Upper lobe of right lung (tissue), 1 donor: Measurements from ENCODE around the gene PLEKHA8. TPM values are rescaled to one million over a fixed set of nuclear protein-coding genes. Genes with fewer than 3 reads are reported as not detected.

Experiments used
- ATAC-seq: fragments of 200-7000 bp; cut with Tn5 transposase; one replicate; pipeline ENCODE4 v1.9.1; 2020; ENCODE audit warnings: mild to moderate bottlenecking, moderate library complexity
- DNase-seq: peaks from one replicate; pipeline ENCODE4 v3.0.0-alpha.2; 2020
- H3K27ac ChIP-seq: fragments of 200-600 bp; one replicate; pipeline ENCODE4 v1.8.0; 2022
- H3K27me3 ChIP-seq: fragments of 200-600 bp; one replicate; pipeline ENCODE4 v1.8.0; 2022; ENCODE audit warnings: mild to moderate bottlenecking
- H3K36me3 ChIP-seq: fragments of 200-600 bp; one replicate; pipeline ENCODE4 v1.8.0; 2022
- H3K4me1 ChIP-seq: fragments of 200-600 bp; one replicate; pipeline ENCODE4 v1.8.0; 2022
- H3K4me3 ChIP-seq: fragments of 200-600 bp; one replicate; pipeline ENCODE4 v1.8.0; 2022; ENCODE audit warnings: mild to moderate bottlenecking
- H3K9me3 ChIP-seq: fragments of 200-600 bp; one replicate; pipeline ENCODE4 v1.8.0; 2022
- intact Hi-C: fragments of 100-400 bp; cut with DNase I; formaldehyde crosslinking; loops from one replicate; pipeline ENCODE4 v1.11.0; 2022
- total RNA-seq: library from RNA; stranded (reverse); fragmentation: NEBNext Ultra II Directional; extraction: Animal tissue kit (Norgen Biotek cat#: 25700); gene quantifications from one replicate; pipeline ENCODE4 v1.2.1, GENCODE V29; 2021
- TF ChIP-seq, protein P1 (sequence below): fragments of 200-600 bp; IDR thresholded peaks from one replicate; pipeline ENCODE4 v1.8.0; 2022; ENCODE audit warnings: antibody characterized with exemption
- donor health status: DM: no; HTN: yes; CAD: no; lungs with severe emphysema.

The PLEKHA8 gene
- total RNA-seq, 1 donor from 2014 or later: 11.3 TPM

DNA sequence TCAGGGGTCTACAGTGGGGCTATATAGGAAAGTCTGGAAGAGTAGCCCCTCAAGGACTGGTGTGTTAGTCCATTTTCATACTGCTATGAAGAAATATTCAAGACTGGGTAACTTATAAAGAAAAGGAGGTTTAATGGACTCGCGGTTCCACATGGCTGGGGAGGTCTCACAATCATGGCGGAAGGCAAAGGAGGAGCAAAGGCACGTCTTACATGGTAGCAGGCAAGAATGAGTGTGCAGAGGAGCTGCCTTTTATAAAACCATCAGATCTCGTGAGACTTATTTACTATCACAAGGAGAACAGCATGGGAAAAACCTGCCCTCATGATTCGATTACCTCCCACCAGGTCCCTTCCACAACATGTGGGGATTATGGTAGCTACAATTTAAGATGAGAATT lies 4.7 kb upstream of the PLEKHA8 start:
- TF ChIP-seq, protein P1, sequence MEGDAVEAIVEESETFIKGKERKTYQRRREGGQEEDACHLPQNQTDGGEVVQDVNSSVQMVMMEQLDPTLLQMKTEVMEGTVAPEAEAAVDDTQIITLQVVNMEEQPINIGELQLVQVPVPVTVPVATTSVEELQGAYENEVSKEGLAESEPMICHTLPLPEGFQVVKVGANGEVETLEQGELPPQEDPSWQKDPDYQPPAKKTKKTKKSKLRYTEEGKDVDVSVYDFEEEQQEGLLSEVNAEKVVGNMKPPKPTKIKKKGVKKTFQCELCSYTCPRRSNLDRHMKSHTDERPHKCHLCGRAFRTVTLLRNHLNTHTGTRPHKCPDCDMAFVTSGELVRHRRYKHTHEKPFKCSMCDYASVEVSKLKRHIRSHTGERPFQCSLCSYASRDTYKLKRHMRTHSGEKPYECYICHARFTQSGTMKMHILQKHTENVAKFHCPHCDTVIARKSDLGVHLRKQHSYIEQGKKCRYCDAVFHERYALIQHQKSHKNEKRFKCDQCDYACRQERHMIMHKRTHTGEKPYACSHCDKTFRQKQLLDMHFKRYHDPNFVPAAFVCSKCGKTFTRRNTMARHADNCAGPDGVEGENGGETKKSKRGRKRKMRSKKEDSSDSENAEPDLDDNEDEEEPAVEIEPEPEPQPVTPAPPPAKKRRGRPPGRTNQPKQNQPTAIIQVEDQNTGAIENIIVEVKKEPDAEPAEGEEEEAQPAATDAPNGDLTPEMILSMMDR: no peak
- no peaks in the 10 kb centered on the region for H3K36me3 ChIP-seq
- intact Hi-C loops: no loop called here

DNA sequence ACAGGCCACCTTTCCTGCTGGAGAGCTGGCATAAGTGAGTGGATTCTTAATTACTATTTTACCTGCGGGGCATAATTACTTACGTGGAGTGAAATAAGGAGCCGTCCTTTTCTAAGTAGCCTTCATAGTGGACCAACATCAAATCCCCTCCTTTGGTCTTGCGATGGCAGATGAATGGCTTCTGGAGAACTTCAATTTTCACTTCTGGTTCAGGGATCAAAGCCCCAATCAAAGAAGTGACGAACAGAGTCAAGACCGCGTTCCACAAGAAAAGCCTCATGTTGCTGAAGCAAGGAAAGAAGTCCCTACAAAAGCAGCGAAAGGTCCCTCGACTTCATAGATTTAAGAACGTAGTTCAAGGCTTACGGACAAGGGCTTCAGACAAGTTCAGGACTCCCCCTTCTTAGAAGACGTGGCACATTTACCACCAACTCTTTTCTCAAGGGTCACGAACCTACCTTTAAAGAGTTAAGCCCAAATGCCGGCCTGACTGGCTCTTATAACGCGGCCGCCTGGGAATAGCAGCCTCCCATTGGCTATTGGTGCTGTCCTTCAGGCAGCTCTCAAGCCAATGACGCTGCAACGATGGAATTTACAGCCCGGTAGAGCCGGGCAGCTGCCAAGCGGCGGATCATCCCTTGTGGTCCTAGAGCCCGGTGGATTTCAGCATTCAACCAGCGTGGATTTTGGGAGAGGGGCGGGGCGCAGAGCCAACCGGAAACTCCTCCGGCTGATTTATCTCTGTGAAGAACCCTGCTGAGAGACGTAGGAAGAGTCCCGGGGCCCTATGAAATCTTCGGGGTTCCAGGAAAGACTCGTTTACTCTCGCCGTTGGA lies 1.8 kb upstream of the PLEKHA8 start, which contains the start of gene FKBP14:
Gene FKBP14 (minus strand): TSS at position 474 of the 836 bp plus-strand sequence. CDS start 194 bp downstream, at position 280.
- H3K27ac ChIP-seq: peak within 1 kb of the TSS; percentile 83
- H3K4me3 ChIP-seq: peak within 1 kb of the TSS; percentile 84
- H3K36me3 ChIP-seq: no peaks in the 10 kb centered on the region
- ATAC-seq (peak; percentile 93), DNase-seq (peak; percentile 97)
- H3K9me3 ChIP-seq: no peaks in the 10 kb centered on the region
- intact Hi-C loops: no loop called here
- TF ChIP-seq, protein P1: no peak
- no peaks in the 10 kb centered on the region for H3K27me3 ChIP-seq
- peaks cover 31% of the 10 kb centered on the region for H3K4me1 ChIP-seq

More for the DNA sequence above, 4.7 kb upstream of the PLEKHA8 start:
- peaks cover 22% of the 10 kb centered on the region for H3K4me1 ChIP-seq
- ATAC-seq (no peak), DNase-seq (no peak)
- no peak overlapping the region for H3K4me3 ChIP-seq
- no peaks in the 10 kb centered on the region for H3K27me3 ChIP-seq
- no peaks in the 10 kb centered on the region for H3K9me3 ChIP-seq
- no peak overlapping the region for H3K27ac ChIP-seq

DNA sequence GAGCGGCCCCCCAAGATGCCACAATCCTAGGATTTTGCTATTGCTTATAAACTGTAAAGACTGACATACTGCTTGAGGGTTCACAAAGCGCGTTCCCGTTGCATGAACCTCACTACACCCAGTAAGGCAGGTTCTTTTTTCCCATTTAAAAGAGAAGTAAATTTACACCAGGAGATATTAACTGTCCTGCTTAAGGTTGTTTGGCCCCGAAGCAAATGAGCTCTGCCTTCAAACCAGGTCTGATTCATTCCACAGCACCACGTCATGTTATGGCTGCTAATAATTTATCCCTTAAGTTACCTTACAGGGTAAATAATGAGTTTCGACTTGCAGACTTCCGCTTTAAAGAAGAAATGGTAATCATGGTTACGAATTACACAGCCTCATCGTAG lies 1.2 kb upstream of the PLEKHA8 start:
- H3K9me3 ChIP-seq: no peaks in the 10 kb centered on the region
- ATAC-seq (no peak), DNase-seq (no peak)
- H3K27me3 ChIP-seq: no peaks in the 10 kb centered on the region
- H3K27ac ChIP-seq: peak overlapping the region; percentile 83
- peak overlapping the region; percentile 84 for H3K4me3 ChIP-seq
- TF ChIP-seq, protein P1: no peak
- intact Hi-C loops: no loop called here
- peaks cover 31% of the 10 kb centered on the region for H3K4me1 ChIP-seq
- no peaks in the 10 kb centered on the region for H3K36me3 ChIP-seq

- ATAC-seq (no peak), DNase-seq (no peak)
- Histone ChIP-seq H3K9me3 (no peaks in the 10 kb centered on the region), H3K4me1 (peaks cover 31% of the 10 kb centered on the region), H3K4me3 (peak overlapping the region; percentile 84), H3K27ac (peak overlapping the region; percentile 77), H3K36me3 (no peaks in the 10 kb centered on the region), H3K27me3 (no peaks in the 10 kb centered on the region)
- intact Hi-C loops: no loop called here
- TF ChIP-seq, protein P1: no peak
Measured at GRCh38 chr7:30027740-30028215, 434 bp upstream of the PLEKHA8 start.

DNA sequence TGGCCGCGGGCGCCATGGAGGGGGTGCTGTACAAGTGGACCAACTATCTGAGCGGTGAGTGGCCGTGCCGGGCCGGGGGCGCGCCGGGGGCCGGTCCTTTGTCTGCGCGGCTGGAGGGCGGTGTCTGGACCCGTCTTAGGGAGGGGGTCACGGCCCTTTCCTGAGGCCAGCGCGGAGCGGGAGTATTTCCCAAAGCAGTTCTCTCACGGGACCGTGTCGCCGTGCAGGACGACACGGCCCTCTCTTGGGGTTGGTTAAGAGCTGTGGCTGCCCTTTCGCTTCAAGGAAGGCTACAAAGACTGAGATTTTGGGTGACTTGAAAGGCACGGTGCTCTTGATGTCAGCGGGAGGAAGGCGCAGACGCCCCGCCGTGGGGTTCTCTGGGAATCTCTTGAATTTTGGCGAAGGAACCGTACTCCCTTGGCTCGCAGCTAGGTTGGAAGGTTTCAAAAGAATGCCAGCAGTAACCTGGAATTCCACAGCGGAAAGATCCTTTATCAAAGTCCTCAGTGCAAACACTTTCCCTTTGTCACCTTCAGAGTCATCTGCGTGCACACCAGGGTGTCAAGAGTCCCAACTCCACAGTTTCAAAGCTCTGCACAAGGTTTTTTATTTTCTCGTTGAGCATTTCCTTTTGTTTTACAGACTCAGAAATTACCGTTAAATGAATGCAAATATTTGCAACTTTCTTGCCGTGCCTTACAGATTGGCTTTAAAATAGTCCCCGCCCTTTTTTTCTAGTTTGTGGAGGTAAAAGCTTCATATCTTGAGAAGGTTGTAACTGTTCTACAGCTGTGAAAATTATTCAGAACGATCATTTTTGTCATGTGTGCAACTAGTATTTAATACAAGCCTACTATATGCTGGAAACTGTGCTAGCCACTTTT lies 780 bp downstream of the PLEKHA8 start:
- DNase-seq (no peak), ATAC-seq (peak; percentile 30)
- no peaks in the 10 kb centered on the region for H3K36me3 ChIP-seq
- H3K27me3 ChIP-seq: no peaks in the 10 kb centered on the region
- H3K4me3 ChIP-seq: peak overlapping the region; percentile 84
- H3K27ac ChIP-seq: peak overlapping the region; percentile 77
- H3K9me3 ChIP-seq: no peaks in the 10 kb centered on the region
- peaks cover 31% of the 10 kb centered on the region for H3K4me1 ChIP-seq
- TF ChIP-seq, protein P1: no peak
- intact Hi-C loops: no loop called here
